Measurements from ENCODE around the gene GYPC. TPM values are rescaled to one million over a fixed set of nuclear protein-coding genes. Genes with fewer than 3 reads are reported as not detected.

The GYPC gene
- polyA plus RNA-seq, 1 donor (not counting 4 experiments of a cell fraction or from before 2014, with no cell fraction given): not detected

DNA sequence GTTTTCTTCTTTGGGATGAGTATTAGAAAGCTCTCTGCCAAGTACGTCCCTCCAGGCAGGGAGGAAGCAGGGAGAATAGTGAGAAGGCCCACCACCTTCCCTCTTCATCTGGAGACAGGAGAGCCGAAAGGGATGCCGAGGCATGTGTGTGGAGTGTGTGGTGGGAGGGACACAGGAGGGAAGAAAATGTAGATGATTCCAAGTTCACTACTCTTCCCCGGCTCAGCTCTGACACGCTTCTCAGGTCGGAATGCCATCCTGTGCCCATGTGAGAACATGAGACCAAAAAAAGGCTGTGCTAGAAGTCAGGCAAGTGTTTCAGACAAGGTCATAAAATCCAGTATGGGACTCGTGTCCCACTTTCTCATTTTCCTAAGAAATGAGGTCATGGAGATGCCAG lies 47.4 kb downstream of the GYPC start:
- Histone ChIP-seq H2AFZ (ENCODE audit: control insufficient read depth, low read length) (no peak overlapping the region), H3K9me3 (ENCODE audit: control insufficient read depth, low read depth, low read length) (peaks cover 2% of the 10 kb centered on the region), H3K27me3 (ENCODE audit: control insufficient read depth, extremely low read depth, insufficient read depth, low read length) (no peaks in the 10 kb centered on the region), H3K4me2 (ENCODE audit: control insufficient read depth, extremely low read depth, insufficient read depth, low read depth, low read length) (no peak overlapping the region), H3K9ac (ENCODE audit: control insufficient read depth, extremely low read depth, insufficient read depth, low read length) (no peak overlapping the region), H3K9me1 (ENCODE audit: control insufficient read depth, extremely low read depth, insufficient read depth, low read length) (no peaks in the 10 kb centered on the region), H3K79me2 (ENCODE audit: control insufficient read depth, insufficient read depth, low read length) (no peaks in the 10 kb centered on the region), H4K20me1 (ENCODE audit: control insufficient read depth, extremely low read depth, insufficient read depth, low read length) (no peaks in the 10 kb centered on the region), H3K4me3 (ENCODE audit: control insufficient read depth in 2 of 3, extremely low read depth in 1 of 3, insufficient read depth in 2 of 3, low read depth in 1 of 3, low read length in 3 of 3) (no peak overlapping the region), H3K36me3 (ENCODE audit: control insufficient read depth in 2 of 2, extremely low read depth in 1 of 2, insufficient read depth in 2 of 2, low read length in 2 of 2) (no peaks in the 10 kb centered on the region), H3K27ac (ENCODE audit: control insufficient read depth, insufficient read depth, low read length) (no peak overlapping the region), H3K4me1 (ENCODE audit: control insufficient read depth, extremely low read depth, insufficient read depth, low read length) (no peaks in the 10 kb centered on the region)
- no peak for DNase-seq (ENCODE audit: low read depth, low spot score)
- dilution Hi-C loops (cut with MboI; ENCODE audit: extremely low pct_ligation_motif_present, low sequenced_read_pairs): no loop called here
- no peak for TF ChIP-seq EZH2 (IDR thresholded peaks at IDR 0.05; ENCODE audit: low read length)
- TF ChIP-seq, protein P1, sequence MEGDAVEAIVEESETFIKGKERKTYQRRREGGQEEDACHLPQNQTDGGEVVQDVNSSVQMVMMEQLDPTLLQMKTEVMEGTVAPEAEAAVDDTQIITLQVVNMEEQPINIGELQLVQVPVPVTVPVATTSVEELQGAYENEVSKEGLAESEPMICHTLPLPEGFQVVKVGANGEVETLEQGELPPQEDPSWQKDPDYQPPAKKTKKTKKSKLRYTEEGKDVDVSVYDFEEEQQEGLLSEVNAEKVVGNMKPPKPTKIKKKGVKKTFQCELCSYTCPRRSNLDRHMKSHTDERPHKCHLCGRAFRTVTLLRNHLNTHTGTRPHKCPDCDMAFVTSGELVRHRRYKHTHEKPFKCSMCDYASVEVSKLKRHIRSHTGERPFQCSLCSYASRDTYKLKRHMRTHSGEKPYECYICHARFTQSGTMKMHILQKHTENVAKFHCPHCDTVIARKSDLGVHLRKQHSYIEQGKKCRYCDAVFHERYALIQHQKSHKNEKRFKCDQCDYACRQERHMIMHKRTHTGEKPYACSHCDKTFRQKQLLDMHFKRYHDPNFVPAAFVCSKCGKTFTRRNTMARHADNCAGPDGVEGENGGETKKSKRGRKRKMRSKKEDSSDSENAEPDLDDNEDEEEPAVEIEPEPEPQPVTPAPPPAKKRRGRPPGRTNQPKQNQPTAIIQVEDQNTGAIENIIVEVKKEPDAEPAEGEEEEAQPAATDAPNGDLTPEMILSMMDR (optimal IDR thresholded peaks at IDR 0.05 in 1 of 3, IDR thresholded peaks at IDR 0.05 in 1 of 3, conservative IDR thresholded peaks at IDR 0.05 in 1 of 3; ENCODE audit: extremely low read depth in 1 of 3, insufficient read depth in 2 of 3, low read length in 3 of 3): no peak
- no peak for FAIRE-seq

DNA sequence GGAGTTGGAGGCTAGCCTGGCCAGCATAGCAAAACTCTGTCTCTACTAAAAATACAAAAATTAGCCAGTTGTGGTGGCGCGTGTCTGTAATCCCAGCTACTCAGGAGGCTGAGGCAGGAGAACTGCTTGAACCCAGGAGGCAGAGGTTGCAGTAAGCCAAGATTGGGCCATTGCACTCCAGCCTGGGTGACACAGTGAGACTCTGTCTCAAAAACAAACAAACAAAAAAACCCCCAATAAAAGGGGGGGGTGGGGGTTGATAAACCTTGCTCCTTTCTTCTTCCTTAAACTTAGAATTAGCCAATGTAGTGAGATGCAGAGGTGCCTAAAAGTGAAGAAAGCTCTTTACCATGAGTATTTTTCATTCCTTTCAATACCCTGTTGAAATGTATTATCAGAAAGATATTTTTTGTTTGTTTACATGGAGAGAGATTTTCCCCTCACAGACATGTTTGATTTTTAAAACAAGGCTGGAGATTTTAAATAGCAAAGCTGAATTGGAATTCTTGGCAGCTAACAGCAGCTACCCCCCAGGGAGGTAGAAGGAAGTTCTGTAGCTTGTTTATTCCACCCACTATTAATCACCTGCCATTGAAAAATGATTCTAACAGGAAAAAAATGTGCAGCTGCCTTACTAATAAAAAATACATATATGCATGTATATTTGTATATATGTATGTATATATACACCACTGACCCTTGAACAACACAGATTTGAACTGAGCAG lies 48.6 kb downstream of the GYPC start:
- Histone ChIP-seq H3K27ac (ENCODE audit: control insufficient read depth, insufficient read depth, low read length) (no peak overlapping the region), H3K9me1 (ENCODE audit: control insufficient read depth, extremely low read depth, insufficient read depth, low read length) (no peaks in the 10 kb centered on the region), H3K4me2 (ENCODE audit: control insufficient read depth, extremely low read depth, insufficient read depth, low read depth, low read length) (no peak overlapping the region), H3K27me3 (ENCODE audit: control insufficient read depth, extremely low read depth, insufficient read depth, low read length) (no peaks in the 10 kb centered on the region), H3K9ac (ENCODE audit: control insufficient read depth, extremely low read depth, insufficient read depth, low read length) (no peak overlapping the region), H3K36me3 (ENCODE audit: control insufficient read depth in 2 of 2, extremely low read depth in 1 of 2, insufficient read depth in 2 of 2, low read length in 2 of 2) (no peaks in the 10 kb centered on the region), H3K9me3 (ENCODE audit: control insufficient read depth, low read depth, low read length) (no peaks in the 10 kb centered on the region), H3K4me3 (ENCODE audit: control insufficient read depth in 2 of 3, extremely low read depth in 1 of 3, insufficient read depth in 2 of 3, low read depth in 1 of 3, low read length in 3 of 3) (no peak overlapping the region), H3K79me2 (ENCODE audit: control insufficient read depth, insufficient read depth, low read length) (no peaks in the 10 kb centered on the region), H2AFZ (ENCODE audit: control insufficient read depth, low read length) (no peak overlapping the region), H4K20me1 (ENCODE audit: control insufficient read depth, extremely low read depth, insufficient read depth, low read length) (no peaks in the 10 kb centered on the region), H3K4me1 (ENCODE audit: control insufficient read depth, extremely low read depth, insufficient read depth, low read length) (no peaks in the 10 kb centered on the region)
- no peak for FAIRE-seq
- no peak for DNase-seq (ENCODE audit: low read depth, low spot score)
- TF ChIP-seq, protein P1 (optimal IDR thresholded peaks at IDR 0.05 in 1 of 3, IDR thresholded peaks at IDR 0.05 in 1 of 3, conservative IDR thresholded peaks at IDR 0.05 in 1 of 3; ENCODE audit: extremely low read depth in 1 of 3, insufficient read depth in 2 of 3, low read length in 3 of 3): no peak
- TF ChIP-seq EZH2 (IDR thresholded peaks at IDR 0.05; ENCODE audit: low read length): no peak
- dilution Hi-C loops (cut with MboI; ENCODE audit: extremely low pct_ligation_motif_present, low sequenced_read_pairs): no loop called here

All from keratinocyte (primary cell).